Muscle of leg (tissue), 16 donors: ENCODE results near the gene DHX57. TPM values are rescaled to one million over a fixed set of nuclear protein-coding genes. Genes with fewer than 3 reads are reported as not detected.

Experiments used
- DNase-seq: peaks from one replicate; pipeline ENCODE4 v3.0.0; 2013
- H3K27ac ChIP-seq: one replicate; pipeline ENCODE4 v1.5.1; 2013; ENCODE audit warnings: mild to moderate bottlenecking, low read length, control low read depth
- H3K27me3 ChIP-seq: one replicate; pipeline ENCODE4 v1.6.1; 2013; ENCODE audit warnings: low read length; ENCODE audit not compliant: control insufficient read depth, insufficient read depth
- H3K36me3 ChIP-seq: one replicate; pipeline ENCODE4 v1.6.1; 2013; ENCODE audit warnings: low read length; ENCODE audit not compliant: control insufficient read depth, insufficient read depth
- H3K4me1 ChIP-seq: one replicate; pipeline ENCODE4 v1.6.1; 2013; ENCODE audit warnings: low read length; ENCODE audit not compliant: control insufficient read depth, insufficient read depth
- H3K4me3 ChIP-seq: one replicate; pipeline ENCODE4 v1.5.1; 2013; ENCODE audit warnings: low read length, control low read depth
- H3K9me3 ChIP-seq: replicated peaks from 2 replicates; pipeline ENCODE4 v1.6.1; 2013; ENCODE audit warnings: low read depth, low read length; ENCODE audit not compliant: control insufficient read depth
- WGBS: methylation state at CpG from one replicate; pipeline ENCODE4 v1.1.5; 2013; ENCODE audit warnings: missing lambda C conversion rate; ENCODE audit not compliant: insufficient coverage; 5-methylcytosine and 5-hydroxymethylcytosine counted together
- long read RNA-seq, 11 donors: transcript quantifications; one replicate each; lab custom pipeline, GENCODE V29; 2026
- polyA plus RNA-seq, 8 donors: library from polyadenylated mRNA; unstranded; fragments of 120-200 nt; gene quantifications; one replicate each; pipeline versions ENCODE4 v1.2.1 to v1.2.3, GENCODE V29; 2013; ENCODE audit warnings: inconsistent platforms in 1 of 8, low replicate concordance in 1 of 8; ENCODE audit not compliant: insufficient read length in 8 of 8, insufficient read depth in 1 of 8
- total RNA-seq: library from RNA; stranded (reverse); fragments of 120-200 nt; gene quantifications from one replicate; pipeline ENCODE4 v1.2.4, GENCODE V29; 2013

DHX57 gene
- total RNA-seq (20.6 TPM), polyA plus RNA-seq (10 to 100 TPM; 16.9 to 24.8 (median 19.8) TPM)
- long read RNA-seq, donor 1 = 0 reads
- long read RNA-seq, donor 2 = 0 reads
- long read RNA-seq, donor 3 = 0 reads
- long read RNA-seq, donor 4, partial matches to known transcripts = 0 of 1 reads
- long read RNA-seq, donor 4, other reads (novel, unspliced or antisense) = 0 of 1 reads
- long read RNA-seq, donor 5, full-length matches to known transcripts = 2 of 2 reads
- long read RNA-seq, donor 5, partial matches to known transcripts = 0 of 2 reads
- long read RNA-seq, donor 5, other reads (novel, unspliced or antisense) = 0 of 2 reads
- long read RNA-seq, donor 6, full-length matches to known transcripts = 2 of 2 reads
- long read RNA-seq, donor 6, partial matches to known transcripts = 0 of 2 reads
- long read RNA-seq, donor 6, other reads (novel, unspliced or antisense) = 0 of 2 reads
- long read RNA-seq, donor 7 = 0 reads
- long read RNA-seq, donor 8, full-length matches to known transcripts = 5 of 5 reads
- long read RNA-seq, donor 8, partial matches to known transcripts = 0 of 5 reads
- long read RNA-seq, donor 8, other reads (novel, unspliced or antisense) = 0 of 5 reads
- long read RNA-seq, donor 9 = 0 reads
- long read RNA-seq, donor 10, partial matches to known transcripts = 0 of 3 reads
- long read RNA-seq, donor 10, other reads (novel, unspliced or antisense) = 0 of 3 reads
- long read RNA-seq, donor 11 = 0 reads

GRCh38 chr2:38875576-38876367 lies at the start of gene DHX57, which contains the start of gene MORN2:
TSS of gene DHX57 (minus strand) at chr2:38875934. CDS start at chr2:38868405, 7,529 bp downstream.
TSS of gene MORN2 (plus strand) at chr2:38875976.
- peak; percentile 93 for DNase-seq
- Histone ChIP-seq H3K27ac (peak within 1 kb of the TSS; percentile 85), H3K4me1 (peaks cover 10% of the 10 kb centered on the region), H3K9me3 (peaks cover 5% of the 10 kb centered on the region), H3K36me3 (no peaks in the 10 kb centered on the region), H3K4me3 (peak within 1 kb of the TSS; percentile 67), H3K27me3 (no peaks in the 10 kb centered on the region)
- under 1% methylated on average over 46 of the region's 52 CpGs for WGBS

- Histone ChIP-seq H3K27ac (no peak overlapping the region), H3K4me1 (no peaks in the 10 kb centered on the region), H3K27me3 (no peaks in the 10 kb centered on the region), H3K36me3 (no peaks in the 10 kb centered on the region), H3K9me3 (no peaks in the 10 kb centered on the region), H3K4me3 (no peak overlapping the region)
- WGBS = no CpG with 5 or more reads among the region's 2 CpGs
- DNase-seq = no peak
Measured at GRCh38 chr2:38922902-38923301, 47.2 kb upstream of the DHX57 start.

GRCh38 chr2:38922389-38922788 lies 46.7 kb upstream of the DHX57 start:
- Histone ChIP-seq H3K9me3 (no peaks in the 10 kb centered on the region), H3K27me3 (no peaks in the 10 kb centered on the region), H3K27ac (no peak overlapping the region), H3K4me1 (no peaks in the 10 kb centered on the region), H3K36me3 (no peaks in the 10 kb centered on the region), H3K4me3 (no peak overlapping the region)
- DNase-seq = no peak
- 100% methylated on average over 1 of the region's 4 CpGs for WGBS

- Histone ChIP-seq H3K4me3 (no peak overlapping the region), H3K36me3 (no peaks in the 10 kb centered on the region), H3K27me3 (no peaks in the 10 kb centered on the region), H3K4me1 (no peaks in the 10 kb centered on the region), H3K9me3 (no peaks in the 10 kb centered on the region), H3K27ac (no peak overlapping the region)
- no CpG with 5 or more reads among the region's 1 CpG for WGBS
- DNase-seq = no peak
Measured at GRCh38 chr2:38912619-38913018, 36.9 kb upstream of the DHX57 start.

- DNase-seq = no peak
- Histone ChIP-seq H3K4me1 (no peaks in the 10 kb centered on the region), H3K4me3 (no peak overlapping the region), H3K36me3 (no peaks in the 10 kb centered on the region), H3K9me3 (no peaks in the 10 kb centered on the region), H3K27me3 (no peaks in the 10 kb centered on the region), H3K27ac (no peak overlapping the region)
- WGBS = no CpG with 5 or more reads among the region's 1 CpG
Measured at GRCh38 chr2:38911191-38911590, 35.5 kb upstream of the DHX57 start.

- Histone ChIP-seq H3K27ac (no peak overlapping the region), H3K9me3 (no peaks in the 10 kb centered on the region), H3K4me3 (no peak overlapping the region), H3K4me1 (no peaks in the 10 kb centered on the region), H3K36me3 (no peaks in the 10 kb centered on the region), H3K27me3 (no peaks in the 10 kb centered on the region)
- no CpG with 5 or more reads among the region's 1 CpG for WGBS
- no peak for DNase-seq
Measured at GRCh38 chr2:38909872-38910271, 34.1 kb upstream of the DHX57 start.

GRCh38 chr2:38907743-38908562 lies 32.2 kb upstream of the DHX57 start:
- DNase-seq = no peak
- WGBS = no CpG with 5 or more reads among the region's 2 CpGs
- no peak overlapping the region for H3K27ac ChIP-seq
- no peaks in the 10 kb centered on the region for H3K4me1 ChIP-seq
- no peaks in the 10 kb centered on the region for H3K36me3 ChIP-seq
- H3K27me3 ChIP-seq = no peaks in the 10 kb centered on the region
- H3K4me3 ChIP-seq = no peak overlapping the region
- no peaks in the 10 kb centered on the region for H3K9me3 ChIP-seq

GRCh38 chr2:38907242-38907641 lies 31.5 kb upstream of the DHX57 start:
- no CpG with 5 or more reads among the region's 1 CpG for WGBS
- DNase-seq = no peak
- Histone ChIP-seq H3K9me3 (no peaks in the 10 kb centered on the region), H3K4me1 (no peaks in the 10 kb centered on the region), H3K27ac (no peak overlapping the region), H3K4me3 (no peak overlapping the region), H3K36me3 (no peaks in the 10 kb centered on the region), H3K27me3 (no peaks in the 10 kb centered on the region)

- no peak overlapping the region for H3K4me3 ChIP-seq
- no peaks in the 10 kb centered on the region for H3K9me3 ChIP-seq
- no peaks in the 10 kb centered on the region for H3K36me3 ChIP-seq
- no peak for DNase-seq
- no peaks in the 10 kb centered on the region for H3K27me3 ChIP-seq
- no peaks in the 10 kb centered on the region for H3K4me1 ChIP-seq
- no peak overlapping the region for H3K27ac ChIP-seq
- WGBS = no CpG with 5 or more reads among the region's 2 CpGs
Measured at GRCh38 chr2:38905251-38905650, 29.5 kb upstream of the DHX57 start.
